NCI-H2171 treated with DMSO at 0.1 percent for 48 hours (cell line): Measurements from ENCODE around the gene SYT10.

Experiments
- DNase-seq: peaks from one replicate; lab custom pipeline; 2025; lab: John Stamatoyannopoulos, UW

The SYT10 gene

DNA sequence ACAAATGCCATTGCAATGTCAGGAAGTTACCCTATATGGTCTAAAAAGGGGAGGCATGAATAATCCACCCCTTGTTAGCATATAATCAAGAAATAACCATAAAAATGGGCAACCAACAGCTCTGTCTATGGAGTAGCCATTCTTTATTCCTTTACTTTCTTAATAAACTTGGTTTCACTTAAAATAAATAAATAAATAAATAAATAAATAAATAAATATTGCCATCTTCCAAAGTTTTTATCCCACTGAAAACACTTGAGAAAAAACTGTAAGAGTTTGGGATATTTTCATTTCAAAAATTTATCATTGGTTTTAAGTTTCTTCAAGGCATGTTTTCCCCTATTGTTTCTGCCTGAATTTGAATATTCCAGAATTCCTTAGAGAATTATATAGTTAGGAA lies 89.8 kb downstream of the SYT10 start:
- no peak for DNase-seq

GRCh38 chr12:33331961-33332398 lies 107.6 kb downstream of the SYT10 start:
- peak; percentile 16 for DNase-seq

- DNase-seq = peak; percentile 5
Measured at GRCh38 chr12:33330940-33331339, 108.7 kb downstream of the SYT10 start.
